HG03342 (cell line): ENCODE results near the gene NRXN2.

Experiments
- ATAC-seq: cut with Tn5 transposase; IDR thresholded peaks from one replicate; pipeline ENCODE4 v1.9.1; 2021; ENCODE audit warnings: mild to moderate bottlenecking, moderate library complexity; ENCODE audit not compliant: unreplicated experiment

NRXN2 gene

DNA sequence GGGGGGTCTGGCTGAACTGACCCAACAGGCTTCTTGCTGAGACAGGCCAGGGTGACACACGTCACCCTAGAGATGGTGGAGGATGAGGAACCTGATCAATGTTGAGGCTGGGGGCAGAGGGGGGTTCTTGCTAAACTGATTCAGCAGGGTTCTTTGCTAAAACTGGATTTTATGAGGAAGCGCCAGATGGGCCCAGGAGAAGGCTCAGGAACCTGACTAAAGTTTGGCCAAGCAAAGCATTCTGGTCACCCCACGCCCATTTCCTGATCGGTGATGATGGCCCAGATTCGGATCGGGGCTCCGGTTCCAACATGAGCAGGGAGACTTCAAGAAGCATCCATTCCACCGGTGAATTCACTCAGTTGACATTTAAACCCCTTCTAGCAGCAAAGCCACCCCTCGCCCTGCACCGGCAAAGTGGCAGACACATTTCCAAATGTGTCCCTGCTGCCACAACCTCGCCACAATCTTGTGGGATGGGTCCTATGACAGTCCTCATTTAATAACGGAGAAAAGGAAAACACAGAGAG, 166.2 kb downstream of the NRXN2 start:
- ATAC-seq = no peak
